SH-SY5Y (cell line): ENCODE data around the gene HTT.

ENCODE experiments used
- GATA2 ChIP-seq: IDR thresholded peaks from 2 replicates; pipeline ENCODE4 v1.6.1; 2011; ENCODE audit warnings: mild to moderate bottlenecking, low read depth, low read length
- GATA3 ChIP-seq: IDR thresholded peaks from 2 replicates; pipeline ENCODE4 v1.6.1; 2011; ENCODE audit warnings: low read depth, mild to moderate bottlenecking, low read length, moderate library complexity

GRCh38 chr4:3223346-3223745, 148.9 kb downstream of the HTT start:
- TF ChIP-seq GATA2 = no peak
- no peak for TF ChIP-seq GATA3
